GOT3 (cell line): ENCODE data around the gene ZNF678.

Source experiments
- DNase-seq: peaks from one replicate; lab custom pipeline; 2025; ENCODE audit warnings: mixed read lengths; lab: John Stamatoyannopoulos, UW

The ZNF678 gene

GRCh38 chr1:227563324-227564201 lies at the start of gene ZNF678:
TSS of gene ZNF678 (plus strand) at chr1:227563556. CDS start at chr1:227650992, 87,436 bp downstream.
- DNase-seq = peak; percentile 95

- no peak for DNase-seq
These were observed 44.5 kb upstream of the ZNF678 start for GRCh38 chr1:227518876-227519275.

DNA sequence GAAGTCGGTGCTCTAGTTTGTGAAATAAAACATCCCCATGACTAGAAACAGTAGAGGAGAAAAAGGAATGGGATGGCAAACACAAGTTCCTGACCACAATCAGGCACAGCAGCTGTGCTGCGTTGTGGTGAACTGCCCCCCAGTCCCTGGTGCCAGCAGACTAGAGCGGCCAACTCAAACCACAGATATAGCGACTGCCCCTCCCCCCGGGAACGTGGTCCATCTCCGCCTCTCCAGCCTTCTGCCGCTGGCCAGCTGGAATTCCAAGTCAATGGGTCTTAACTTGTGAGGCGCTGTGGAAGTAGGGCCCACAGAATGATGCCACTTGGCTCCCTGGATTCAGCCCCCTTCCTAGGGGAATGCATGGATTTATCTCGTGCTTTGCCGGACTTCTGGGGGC lies 41.6 kb upstream of the ZNF678 start:
- DNase-seq = no peak

- no peak for DNase-seq
These were observed 36.8 kb upstream of the ZNF678 start for GRCh38 chr1:227526524-227526923.

- DNase-seq = no peak
These were observed 31.2 kb upstream of the ZNF678 start for GRCh38 chr1:227532019-227532619.

GRCh38 chr1:227540170-227541098 lies 22.9 kb upstream of the ZNF678 start:
- DNase-seq = no peak

DNA sequence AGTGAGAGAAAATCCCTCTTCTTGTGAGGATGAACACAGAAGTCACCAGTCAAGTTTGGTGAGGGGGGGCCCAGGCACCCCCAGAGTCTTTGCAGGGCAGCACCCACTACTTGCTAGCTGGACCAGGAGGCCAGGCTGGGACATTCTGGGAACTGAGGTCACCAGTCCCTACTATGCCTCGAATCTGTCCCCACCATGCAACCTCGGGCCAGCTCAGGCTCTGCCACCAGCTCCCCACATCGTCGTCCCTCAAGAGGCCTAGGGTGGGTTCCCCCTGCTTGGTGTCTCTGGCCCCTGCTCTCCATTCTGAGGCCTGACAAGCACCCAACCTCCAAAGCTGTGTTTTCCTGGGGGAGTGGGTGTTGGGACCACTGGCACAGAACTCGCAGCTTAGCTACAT lies 22.2 kb upstream of the ZNF678 start:
- DNase-seq = no peak

DNA sequence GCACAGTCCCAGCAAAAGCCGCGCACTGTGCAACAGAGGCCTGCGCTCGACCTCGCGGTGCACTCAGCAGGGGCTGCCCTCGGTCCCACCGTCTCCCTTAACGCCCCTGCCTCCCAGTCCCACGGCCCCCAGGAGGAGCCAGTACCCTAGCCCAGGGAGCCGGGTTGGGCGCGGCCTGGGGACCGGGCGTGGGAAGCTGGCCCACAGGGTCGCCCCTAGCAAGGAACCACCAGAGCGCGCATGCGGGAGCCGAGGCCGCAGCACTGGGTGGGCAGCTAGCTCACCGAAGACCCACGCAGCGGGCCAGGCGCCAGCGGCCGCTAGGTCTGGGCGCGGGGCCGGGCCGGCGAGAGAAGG lies 21.6 kb upstream of the ZNF678 start:
- DNase-seq = no peak

- peak; percentile 61 for DNase-seq
These were observed 20.9 kb upstream of the ZNF678 start for GRCh38 chr1:227542153-227543120.

- no peak for DNase-seq
These were observed 19.9 kb upstream of the ZNF678 start for GRCh38 chr1:227543283-227544066.

DNA sequence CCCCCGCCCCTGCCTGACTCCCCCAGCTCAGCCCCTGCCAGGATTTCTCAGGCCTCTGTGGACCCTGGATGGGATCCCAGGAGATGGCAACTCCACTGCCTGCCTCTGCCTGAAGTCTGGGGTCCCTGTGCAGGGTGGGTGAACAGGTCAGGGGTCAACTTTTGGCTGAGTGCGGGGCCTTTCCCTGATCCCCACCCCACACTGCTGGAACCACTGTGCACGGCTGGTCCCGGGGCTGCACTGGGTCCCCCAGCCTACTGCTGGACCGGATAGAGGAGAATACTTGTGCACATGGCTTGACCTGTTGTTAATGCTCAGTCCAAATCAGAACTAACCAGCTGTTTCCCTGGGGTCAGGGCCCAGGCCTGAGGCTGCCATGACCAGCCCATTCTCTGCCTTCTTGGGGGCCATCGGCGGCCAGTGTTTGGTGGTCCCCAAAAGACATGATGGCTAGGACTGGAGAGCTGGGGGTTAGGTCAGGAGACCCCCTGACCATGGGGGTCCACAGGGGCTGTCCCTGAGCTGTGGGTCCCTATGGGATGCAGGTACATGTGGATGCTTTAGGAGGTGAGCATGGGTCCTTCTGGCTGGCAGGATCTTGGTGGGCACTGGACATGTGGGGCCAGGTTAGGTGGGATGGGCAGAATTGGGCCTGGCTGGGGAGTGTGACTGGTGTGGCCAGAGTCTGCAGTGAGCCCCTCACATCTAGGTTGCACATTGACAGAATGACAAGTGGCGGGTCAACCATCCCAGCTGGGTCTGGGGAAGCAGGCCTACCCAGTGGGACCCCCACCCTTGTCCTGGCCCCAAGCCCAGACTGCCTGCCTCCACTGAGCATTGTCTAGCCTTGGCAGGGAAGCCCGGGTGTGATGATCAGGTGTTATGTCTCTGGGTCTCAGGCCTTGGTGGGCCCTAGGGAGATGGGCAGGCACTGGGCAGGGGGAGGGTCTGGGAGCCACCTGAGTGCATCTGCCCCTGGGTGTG lies 19.0 kb upstream of the ZNF678 start:
- no peak for DNase-seq

DNA sequence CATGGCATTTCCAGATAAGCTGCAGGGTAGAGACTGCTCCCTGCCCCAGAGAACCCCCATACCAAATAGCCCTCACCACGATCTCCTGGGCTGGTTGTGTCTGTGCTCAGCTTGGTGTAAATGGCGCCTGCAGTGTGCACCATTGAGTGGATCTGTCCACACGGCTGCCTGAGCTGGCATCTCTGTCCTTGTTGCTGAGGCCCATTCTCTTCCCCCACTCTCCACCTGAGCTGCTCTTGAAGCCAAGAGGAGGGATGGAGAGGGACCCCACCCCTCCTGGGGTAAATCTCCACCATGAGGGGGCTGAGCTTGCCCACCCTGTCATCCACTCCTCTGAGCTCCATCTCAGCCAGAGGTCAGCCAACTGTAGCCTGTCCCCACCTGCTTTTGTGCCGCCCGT lies 18.0 kb upstream of the ZNF678 start:
- DNase-seq = no peak

- DNase-seq = no peak
These were observed 17.3 kb upstream of the ZNF678 start for GRCh38 chr1:227546059-227546458.

GRCh38 chr1:227546598-227547309 lies 16.6 kb upstream of the ZNF678 start:
- DNase-seq = no peak

- DNase-seq = no peak
These were observed 15.8 kb upstream of the ZNF678 start for GRCh38 chr1:227547310-227548118.

DNA sequence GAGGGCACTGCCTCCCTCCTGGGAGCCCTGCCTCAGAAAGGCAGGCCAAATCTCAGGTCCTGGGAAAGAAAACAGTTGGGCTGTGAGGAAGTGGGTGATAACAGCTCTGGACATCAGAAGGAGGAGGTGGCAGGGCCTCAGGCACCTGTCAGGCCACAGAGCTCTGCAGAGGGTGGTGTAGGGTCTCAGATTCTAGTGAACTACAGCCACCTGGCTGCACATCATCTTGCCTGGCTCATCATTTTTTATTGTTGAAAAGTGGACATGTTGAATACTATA lies 15.3 kb upstream of the ZNF678 start:
- DNase-seq = no peak

- no peak for DNase-seq
These were observed 14.9 kb upstream of the ZNF678 start for GRCh38 chr1:227548448-227548847.

- no peak for DNase-seq
These were observed 13.5 kb upstream of the ZNF678 start for GRCh38 chr1:227549892-227550291.
